IPS-18c (cell line): Measurements from ENCODE around the gene MCRS1.
"Not testable (repeated sequence)": the region's sequence is repeated elsewhere in the genome, so short reads cannot be mapped to it uniquely, and the experiment has no call there.

Experiments
- H3K4me3 ChIP-seq: 2 replicates; pipeline ENCODE4 v1.7.0; 2013; ENCODE audit warnings: low read depth, mild to moderate bottlenecking, low read length, moderate library complexity; ENCODE audit not compliant: insufficient read depth
- H3K9me3 ChIP-seq: one replicate; pipeline ENCODE4 v1.6.1; 2013; ENCODE audit warnings: mild to moderate bottlenecking, low read length, moderate library complexity; ENCODE audit not compliant: control insufficient read depth, insufficient read depth

MCRS1 gene

DNA sequence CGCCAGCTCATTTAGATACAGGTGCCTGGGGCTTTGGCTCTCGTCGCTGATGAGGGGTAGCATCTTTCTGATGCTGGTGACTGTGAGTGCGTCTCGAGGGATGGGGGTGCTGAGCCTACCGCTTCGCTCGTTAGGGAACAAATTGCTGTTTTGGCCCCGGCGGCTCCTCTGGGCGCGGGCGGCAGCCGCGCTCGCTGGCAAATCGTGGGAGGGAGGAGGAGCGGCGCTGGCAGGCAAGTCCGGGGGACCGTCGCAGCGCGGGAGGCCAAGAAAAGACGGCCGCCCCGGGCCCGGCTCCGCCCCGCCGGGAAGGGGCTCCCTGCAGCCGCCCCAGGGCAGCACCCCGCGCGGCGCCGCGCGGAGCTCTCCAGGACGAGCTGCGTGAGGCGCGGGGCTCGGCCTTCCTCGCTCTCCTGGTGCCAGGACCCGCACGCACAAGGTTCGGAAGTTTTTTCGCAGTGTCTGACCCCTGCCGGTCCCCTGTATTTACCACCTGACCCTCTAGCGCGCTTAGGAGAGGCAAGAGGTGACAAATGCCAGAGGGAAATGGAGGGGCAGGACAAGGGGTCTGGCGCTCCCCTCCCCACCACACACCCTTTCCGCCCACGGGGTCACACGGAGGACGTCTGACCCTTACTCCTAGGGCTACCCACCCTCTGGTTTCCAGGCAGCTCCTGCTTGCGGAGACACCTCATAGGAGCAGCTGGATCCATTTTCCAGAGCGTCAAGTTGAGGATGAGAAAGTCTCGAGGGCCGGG, 30.0 kb downstream of the MCRS1 start:
- H3K4me3 ChIP-seq: peak overlapping the region; percentile 49
- no peaks in the 10 kb centered on the region for H3K9me3 ChIP-seq

DNA sequence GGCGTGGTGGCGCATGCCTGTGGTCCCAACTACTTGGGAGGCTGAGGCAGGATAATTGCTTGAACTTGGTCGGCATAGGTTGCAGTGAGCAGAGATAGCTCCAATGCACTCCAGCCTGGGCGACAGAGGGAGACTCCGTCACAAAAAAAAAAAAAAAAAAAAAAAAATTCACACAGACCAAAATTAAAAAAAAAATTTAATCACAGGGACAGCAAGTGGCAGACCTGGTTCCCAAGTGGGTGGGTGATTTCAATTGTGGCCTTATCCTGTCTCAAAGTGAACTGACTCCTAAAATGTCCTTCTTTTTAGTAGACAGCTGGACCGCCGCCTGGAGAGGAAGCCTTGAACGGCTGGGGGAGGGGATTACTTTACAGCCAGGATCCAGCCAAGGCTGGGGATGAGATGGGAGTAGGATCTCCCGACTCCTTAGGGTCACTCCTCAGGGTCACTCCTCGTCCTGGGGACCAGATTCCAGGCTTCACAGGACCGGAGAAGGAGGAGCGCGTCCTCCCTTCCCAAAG, 30.7 kb downstream of the MCRS1 start:
- Histone ChIP-seq H3K9me3 (no peaks in the 10 kb centered on the region), H3K4me3 (peak overlapping the region; percentile 49; the same call in 1 of the 2 replicates)

DNA sequence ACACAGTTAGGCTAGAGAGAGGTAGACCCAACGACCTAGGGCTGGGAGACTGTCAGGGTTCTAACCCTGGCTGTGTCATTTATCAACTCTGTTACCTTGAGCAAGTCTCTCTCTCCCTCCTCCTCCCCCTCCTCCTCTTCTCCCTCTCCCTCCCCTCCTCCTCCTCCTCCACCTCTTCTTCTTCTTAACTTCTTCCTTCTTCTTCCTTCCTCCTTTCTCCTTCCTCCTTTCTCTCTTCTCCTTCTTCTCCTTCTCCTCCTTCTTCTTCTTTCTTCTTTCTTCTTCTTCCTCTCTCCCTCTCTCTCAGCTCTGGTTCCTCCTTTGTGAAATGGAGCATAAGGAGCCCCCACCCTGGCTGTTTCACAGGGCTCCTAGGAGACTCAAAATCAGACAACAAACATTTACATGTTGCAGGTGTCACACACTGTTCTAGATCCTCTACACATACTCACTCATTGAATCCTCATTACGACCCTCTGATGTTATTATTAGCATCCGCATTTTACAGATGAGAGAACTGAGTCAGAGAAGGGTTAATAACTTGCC, 31.3 kb downstream of the MCRS1 start:
- no peak overlapping the region for H3K4me3 ChIP-seq
- no peaks in the 10 kb centered on the region for H3K9me3 ChIP-seq

DNA sequence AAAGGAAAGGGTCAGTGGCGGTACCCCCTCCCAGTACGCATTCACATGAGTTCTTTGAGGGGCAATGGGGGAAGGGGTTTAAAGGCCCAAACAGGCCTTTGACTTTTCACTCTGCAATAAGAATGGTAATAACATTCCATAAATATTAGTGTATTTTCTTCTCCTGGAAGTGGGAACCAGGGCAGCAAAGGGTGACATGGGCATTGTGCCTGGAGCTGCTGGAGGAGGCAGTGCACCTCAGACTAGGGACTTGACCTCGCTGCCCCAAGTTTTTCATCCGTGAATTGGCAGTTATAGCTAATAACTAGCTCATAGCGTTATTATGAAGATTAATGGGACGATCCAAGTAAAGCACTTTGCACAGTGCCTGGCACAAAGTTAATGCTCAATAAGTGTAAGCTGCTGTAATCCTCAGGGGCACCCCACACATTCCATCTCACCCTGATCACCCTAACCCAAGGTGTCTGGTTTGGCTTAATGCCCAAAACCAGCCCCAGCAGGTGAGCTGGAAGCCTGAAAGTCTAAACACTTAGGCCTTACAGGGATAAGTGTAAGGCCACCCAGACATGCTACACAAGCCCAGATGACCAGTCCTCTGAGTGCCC, 31.9 kb downstream of the MCRS1 start:
- H3K4me3 ChIP-seq: no peak overlapping the region
- H3K9me3 ChIP-seq: no peaks in the 10 kb centered on the region

DNA sequence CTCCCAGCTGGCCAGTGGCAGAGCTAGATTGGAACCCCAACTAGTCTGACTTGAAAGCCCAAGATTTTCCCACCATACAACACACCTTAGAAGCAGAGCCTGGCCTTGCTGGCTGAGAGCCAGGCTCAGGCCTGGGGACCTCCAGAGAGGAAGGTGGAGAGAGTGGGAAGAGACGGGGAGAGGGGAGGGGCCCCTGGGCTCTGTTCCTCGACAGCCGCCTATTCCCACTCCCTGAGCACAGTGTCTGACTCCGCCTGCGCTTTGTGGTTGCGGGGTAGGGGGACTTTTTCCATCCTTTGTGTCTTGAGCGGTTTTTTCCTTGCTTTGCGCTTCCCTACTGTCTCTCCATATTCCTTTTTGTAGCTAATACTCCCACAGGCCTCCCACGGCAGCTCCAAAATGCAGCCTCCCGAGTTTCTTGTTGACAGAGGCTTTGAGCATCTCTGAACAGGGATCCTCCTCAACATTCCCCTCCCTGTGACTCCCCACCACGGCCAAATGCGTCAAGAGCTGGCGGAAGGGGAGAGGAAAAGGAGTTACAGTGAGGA, 33.1 kb downstream of the MCRS1 start:
- Histone ChIP-seq H3K9me3 (no peaks in the 10 kb centered on the region), H3K4me3 (no peak overlapping the region)

DNA sequence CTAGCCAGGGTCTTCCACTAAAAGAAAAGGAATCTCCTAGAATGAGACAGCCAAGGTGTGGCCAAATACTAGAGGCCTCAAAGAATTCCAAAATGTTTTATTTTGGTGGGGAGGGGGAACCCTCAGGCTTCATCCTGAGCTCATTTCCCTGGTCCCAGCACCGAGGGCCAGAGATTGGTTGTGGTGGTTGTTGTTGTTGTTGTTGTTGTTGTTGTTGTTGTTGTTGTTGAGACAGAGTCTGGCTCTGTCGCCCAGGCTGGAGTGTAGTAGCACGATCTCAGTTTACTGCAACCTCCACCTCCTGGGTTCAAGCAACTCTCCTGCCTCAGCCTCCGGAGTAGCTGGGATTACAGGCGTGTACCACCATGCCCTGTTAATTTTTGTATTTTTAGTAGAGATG, 33.8 kb downstream of the MCRS1 start:
- not testable (repeated sequence) for H3K9me3 ChIP-seq, H3K4me3 ChIP-seq

DNA sequence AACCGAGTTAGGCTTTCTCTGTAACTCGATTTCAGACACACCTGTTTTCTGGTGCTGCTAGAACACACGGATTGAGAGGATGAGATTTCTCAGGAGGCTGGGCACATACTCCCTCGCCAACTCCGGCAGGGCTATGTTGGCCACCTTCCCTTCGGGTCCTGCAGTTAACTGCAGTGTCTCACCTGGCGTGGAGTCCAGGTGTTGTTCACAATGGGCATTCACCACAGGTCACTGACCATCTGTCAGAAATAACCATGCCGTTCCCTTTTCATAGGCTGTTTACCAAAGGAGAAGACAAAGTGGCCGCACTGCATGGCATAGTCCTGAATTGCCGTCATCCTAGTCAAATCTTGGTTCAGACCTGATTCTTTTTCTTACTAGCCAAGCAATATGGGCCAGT, 34.6 kb downstream of the MCRS1 start:
- Histone ChIP-seq H3K9me3 (no peaks in the 10 kb centered on the region), H3K4me3 (no peak overlapping the region)

DNA sequence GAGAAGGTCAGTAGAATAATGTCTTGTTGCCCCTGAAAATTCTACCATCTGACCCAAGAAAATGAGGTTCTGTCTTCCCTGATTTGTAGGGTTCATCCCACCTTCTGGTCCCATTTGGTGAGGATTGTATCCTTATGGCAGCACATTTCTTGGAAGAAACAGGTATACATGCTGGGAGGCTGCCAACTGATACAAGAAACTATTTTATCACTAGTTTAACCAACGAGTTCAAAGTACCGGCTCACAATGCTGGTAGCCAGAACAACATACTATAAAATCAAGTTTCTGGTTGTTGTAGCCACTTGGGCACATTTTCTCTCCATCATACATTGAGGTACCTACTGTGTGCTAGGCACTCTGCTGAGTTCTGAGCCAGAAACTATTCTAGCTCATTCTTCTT, 36.2 kb downstream of the MCRS1 start:
- no peak overlapping the region for H3K4me3 ChIP-seq
- no peaks in the 10 kb centered on the region for H3K9me3 ChIP-seq

DNA sequence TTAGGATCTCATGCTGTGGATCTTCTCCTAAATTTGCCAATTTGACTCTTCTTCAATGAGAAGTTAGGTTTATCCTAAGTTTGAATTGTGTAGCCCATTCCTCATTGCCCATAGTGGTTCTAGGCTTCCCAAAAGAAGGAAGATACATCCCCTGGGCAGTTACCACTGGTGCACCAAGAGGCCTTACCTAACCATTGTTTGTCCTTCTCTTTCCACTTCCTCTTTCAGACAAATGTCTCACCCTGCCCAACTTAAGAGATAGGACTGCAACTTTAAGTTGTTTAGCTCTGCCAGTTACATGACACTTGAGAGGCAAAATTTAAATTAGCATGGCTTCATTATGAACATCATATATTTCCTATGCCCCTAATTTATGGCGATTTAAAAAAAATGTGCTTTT, 38.5 kb downstream of the MCRS1 start:
- H3K9me3 ChIP-seq: no peaks in the 10 kb centered on the region
- H3K4me3 ChIP-seq: no peak overlapping the region

DNA sequence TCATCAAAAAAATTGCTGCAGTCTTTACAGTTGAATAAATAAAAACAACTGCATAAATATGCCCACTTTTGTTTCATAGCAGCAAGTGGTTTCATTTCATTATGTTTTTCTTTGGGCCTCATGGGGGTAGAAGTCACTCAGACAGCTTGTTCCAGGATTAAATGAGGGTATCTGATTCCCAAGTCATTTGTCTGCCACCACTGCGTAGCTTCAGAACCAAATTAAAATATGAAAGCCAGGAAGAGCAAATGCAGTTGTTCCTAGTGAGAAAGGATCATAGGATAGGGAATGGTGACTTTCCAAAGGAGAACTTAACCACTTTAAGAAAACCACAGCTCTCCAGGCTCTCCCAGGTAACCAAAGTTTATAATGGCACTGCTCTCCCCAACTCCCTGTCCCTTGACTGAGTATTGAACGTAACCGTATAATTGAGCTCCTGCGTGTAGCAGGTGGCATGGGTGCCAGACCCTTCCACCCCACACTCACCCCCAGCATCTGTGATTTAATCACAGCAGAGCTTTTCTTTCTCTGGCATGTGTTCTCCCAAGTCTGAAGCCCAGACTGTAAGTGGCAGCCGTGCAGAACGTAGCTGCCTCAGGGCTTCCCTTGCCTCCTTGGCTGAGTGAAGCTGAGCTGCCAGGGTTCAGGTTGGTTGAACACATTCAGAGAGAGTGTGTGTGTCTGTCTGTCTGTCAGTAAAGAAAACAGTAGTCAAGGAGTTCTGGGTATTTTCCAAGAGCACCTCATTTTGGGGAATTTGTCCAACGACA, 40.4 kb downstream of the MCRS1 start:
- H3K4me3 ChIP-seq: no peak overlapping the region

DNA sequence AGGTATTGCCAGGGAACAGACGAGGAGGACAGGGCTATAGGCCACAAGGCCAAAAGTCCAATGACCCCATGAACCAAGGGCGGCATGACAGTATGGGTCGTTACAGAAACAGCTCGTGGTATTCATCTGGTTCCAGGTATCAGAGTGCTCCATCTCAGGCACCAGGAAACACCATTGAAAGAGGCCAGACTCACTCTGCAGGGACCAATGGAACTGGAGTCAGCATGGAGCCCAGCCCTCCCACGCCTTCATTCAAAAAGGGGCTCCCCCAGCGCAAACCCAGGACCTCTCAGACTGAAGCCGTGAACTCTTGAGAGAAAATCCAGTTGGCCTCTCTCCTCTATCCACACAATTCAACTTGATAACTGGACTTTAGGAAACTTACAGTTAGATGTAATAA, 42.0 kb downstream of the MCRS1 start:
- Histone ChIP-seq H3K9me3 (no peaks in the 10 kb centered on the region), H3K4me3 (no peak overlapping the region)

More for the DNA sequence above, 40.4 kb downstream of the MCRS1 start:
- H3K9me3 ChIP-seq: no peaks in the 10 kb centered on the region

DNA sequence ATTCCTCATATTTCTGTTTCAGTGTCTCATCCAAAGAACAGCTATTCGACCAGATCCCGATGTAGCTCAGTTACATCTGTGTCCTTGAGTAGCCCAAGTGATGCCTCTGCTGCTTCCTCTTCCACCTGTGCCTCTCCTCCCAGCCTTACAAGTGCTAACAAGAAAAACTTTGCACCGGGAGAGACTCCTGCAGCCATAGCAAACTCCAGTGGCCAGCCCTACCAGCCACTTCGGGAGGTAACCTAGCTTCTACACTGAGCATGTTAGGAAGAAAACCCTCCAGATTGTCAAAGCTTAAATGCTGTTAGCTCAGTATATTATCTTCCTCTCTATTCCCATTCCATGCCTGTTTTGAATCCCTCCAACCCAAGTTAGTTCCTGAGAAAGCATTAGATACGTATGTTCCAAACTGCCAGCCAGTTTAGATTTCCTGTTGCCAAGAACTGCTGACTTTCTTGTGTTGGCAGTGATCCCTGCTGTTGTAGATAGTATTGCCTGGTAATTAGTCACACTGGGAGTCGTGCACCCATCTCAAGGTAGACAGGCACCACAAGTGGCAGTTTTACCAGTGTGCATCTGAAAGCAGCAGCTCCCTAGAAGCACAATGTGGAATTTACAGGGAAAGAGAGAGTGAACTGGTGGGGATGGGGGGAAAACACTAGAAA, 43.1 kb downstream of the MCRS1 start:
- H3K4me3 ChIP-seq: no peak overlapping the region
- H3K9me3 ChIP-seq: no peaks in the 10 kb centered on the region

DNA sequence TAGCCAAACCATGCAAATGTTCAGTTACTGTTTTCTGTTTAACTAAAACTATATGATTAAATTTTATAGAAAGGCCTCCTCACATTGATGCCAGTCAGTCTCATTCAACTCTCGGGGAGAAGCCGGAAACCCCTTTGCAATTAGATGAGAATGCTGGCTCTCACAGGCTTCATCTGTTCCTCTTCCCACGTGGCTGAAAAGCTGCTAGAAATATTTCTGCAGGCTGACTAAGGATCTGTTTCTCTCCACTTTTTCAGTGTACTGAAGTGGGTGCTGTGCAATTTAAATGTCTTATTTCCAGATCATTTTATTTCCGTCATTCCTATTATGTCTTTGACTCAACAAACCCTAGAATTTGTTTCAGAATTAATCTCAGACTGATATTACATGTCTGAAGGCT, 46.6 kb downstream of the MCRS1 start:
- H3K4me3 ChIP-seq: no peak overlapping the region
- no peaks in the 10 kb centered on the region for H3K9me3 ChIP-seq

DNA sequence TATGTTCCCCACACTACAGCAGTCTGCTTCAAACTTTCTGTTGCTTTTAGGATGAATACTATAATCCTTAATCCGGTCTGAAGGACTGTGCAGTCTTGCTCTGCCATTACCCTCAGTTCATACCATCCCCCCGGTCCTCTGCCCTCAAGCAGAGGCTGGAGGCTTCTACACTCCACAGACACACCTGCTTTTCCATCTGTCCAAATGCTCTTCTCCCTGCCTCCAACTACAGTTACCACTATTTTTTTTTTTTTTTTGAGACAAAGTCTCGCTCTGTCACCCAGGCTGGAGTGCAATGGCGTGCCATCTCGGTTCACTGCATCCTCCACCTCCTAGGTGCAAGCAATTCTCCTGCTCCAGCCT, 48.4 kb downstream of the MCRS1 start:
- H3K4me3 ChIP-seq: no peak overlapping the region
- H3K9me3 ChIP-seq: no peaks in the 10 kb centered on the region

DNA sequence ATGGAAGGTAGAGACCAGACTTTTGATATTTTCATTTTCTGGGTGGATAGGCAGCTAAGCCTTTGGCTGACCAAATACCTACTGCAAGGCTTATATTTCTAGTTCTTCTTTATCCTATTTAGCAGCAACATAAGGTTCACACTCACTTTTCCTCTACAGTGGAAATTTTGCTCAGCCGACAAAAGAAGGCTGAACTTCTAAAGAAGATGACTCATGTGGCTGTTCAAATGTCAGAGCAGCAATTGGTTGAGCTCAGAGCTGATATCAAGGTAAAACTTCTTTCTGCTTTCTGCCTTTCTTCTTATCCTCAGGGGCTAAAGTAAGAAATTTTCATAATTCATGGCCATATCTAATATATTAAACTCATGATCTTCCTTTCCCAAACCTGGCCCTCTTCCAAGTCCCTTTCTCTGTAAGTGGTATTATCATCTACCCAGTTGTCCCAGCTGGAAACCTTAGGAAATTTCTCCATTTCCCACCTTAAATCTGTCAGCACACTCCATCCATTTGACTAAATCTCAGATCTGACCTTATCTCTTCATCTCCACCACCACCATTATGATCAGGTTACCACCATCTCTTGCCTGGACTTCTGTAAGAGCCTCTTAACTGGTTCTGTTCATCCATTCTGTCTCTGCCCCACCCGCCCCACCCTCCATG, 48.9 kb downstream of the MCRS1 start:
- H3K4me3 ChIP-seq: no peak overlapping the region
- H3K9me3 ChIP-seq: no peaks in the 10 kb centered on the region

DNA sequence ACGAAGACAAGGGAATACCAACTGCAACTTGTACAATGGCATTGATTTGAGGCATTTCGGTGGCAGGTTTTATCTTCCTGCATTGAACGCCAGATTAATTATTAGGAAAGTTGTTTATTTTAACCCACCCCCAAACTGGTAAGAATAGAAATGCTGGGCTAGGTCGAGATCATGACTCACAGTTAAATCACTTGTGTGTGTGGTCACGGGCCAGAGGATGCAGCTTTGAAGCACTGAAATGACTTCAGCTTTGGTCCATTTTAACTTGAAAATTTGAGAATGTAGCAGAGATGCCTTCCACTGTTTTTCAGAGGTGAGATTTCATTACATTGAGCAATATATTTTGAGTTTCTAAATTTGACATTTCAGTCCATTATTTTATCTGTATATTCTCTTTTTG, 52.7 kb downstream of the MCRS1 start:
- Histone ChIP-seq H3K4me3 (no peak overlapping the region), H3K9me3 (no peaks in the 10 kb centered on the region)

DNA sequence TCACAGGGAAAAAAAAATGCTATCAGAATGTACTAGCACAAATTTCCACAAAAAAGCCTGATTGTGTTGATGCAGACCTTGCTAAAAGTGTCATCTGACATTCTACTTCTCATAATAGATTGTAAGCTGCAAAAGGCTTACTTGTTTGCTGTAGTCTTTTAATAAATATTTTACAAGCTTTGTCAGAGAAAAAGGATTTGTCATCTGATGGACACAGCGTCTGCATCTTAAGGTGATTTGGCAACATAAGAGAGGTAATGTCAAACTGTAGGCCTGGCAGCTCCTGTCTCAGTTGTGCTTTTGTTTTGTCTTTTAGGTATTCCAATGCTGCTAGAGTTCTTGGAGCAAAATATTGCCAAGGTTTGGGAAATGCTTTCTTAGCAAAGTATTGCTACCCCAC, 55.4 kb downstream of the MCRS1 start:
- Histone ChIP-seq H3K9me3 (no peaks in the 10 kb centered on the region), H3K4me3 (no peak overlapping the region)
